Astrocyte (in vitro differentiated cells and primary cell): ENCODE measurements around the gene L3MBTL4.

Experiments
- EZH2 ChIP-seq: IDR thresholded peaks from 2 replicates; pipeline ENCODE4 v1.6.1; 2012; ENCODE audit warnings: mild to moderate bottlenecking, low read length, inconsistent platforms; ENCODE audit not compliant: insufficient read depth
- TF ChIP-seq, protein P1 (sequence below): IDR thresholded peaks from 2 replicates; pipeline ENCODE4 v1.5.1; 2011; ENCODE audit warnings: low read depth, mild to moderate bottlenecking, inconsistent platforms, low read length, moderate library complexity; ENCODE audit not compliant: insufficient read depth

DNA sequence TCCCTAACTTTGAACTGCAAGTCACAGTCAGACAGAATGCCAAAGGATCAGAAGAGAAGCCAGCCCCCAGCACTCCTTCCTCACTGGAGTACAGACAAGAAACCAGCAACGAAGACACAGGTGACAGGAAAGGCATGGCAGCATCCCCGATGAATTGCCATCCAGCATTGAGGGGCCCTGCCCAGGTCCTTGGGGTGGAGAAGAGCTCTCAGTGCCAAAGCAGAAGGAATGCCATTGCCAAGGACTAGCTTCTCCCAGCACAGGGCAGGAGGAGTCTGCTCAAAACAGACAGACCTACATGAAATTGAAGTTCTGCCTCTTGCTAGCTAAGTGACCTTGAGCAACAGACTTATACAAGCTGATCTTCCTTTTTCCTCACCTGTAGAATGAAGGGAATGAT is 220.1 kb downstream of the L3MBTL4 start:
- TF ChIP-seq, protein P1, sequence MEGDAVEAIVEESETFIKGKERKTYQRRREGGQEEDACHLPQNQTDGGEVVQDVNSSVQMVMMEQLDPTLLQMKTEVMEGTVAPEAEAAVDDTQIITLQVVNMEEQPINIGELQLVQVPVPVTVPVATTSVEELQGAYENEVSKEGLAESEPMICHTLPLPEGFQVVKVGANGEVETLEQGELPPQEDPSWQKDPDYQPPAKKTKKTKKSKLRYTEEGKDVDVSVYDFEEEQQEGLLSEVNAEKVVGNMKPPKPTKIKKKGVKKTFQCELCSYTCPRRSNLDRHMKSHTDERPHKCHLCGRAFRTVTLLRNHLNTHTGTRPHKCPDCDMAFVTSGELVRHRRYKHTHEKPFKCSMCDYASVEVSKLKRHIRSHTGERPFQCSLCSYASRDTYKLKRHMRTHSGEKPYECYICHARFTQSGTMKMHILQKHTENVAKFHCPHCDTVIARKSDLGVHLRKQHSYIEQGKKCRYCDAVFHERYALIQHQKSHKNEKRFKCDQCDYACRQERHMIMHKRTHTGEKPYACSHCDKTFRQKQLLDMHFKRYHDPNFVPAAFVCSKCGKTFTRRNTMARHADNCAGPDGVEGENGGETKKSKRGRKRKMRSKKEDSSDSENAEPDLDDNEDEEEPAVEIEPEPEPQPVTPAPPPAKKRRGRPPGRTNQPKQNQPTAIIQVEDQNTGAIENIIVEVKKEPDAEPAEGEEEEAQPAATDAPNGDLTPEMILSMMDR = no peak
- TF ChIP-seq EZH2 = no peak
